ENCODE data around the gene PRRT1B.

Gene PRRT1B

DNA sequence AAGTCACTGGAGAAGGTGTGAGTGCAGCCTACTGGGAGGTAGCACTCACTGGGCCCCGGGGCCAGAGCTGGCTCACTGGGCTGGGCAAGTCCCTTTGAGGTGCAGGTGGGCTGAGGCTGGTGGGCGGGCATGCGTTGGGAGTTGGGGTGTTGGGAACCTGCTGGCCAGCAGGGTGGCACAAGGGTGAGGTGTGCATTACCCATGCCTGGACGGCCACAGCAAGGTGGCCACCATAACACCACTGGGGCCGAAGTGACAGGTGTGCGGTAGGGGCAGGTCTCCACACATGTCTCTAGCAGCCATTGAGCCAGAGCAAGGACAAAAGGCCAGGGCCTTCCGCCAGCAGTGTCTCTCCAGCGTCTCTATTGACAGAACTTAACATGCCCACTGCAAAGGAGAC, 22.6 kb downstream of the PRRT1B start:
- Histone ChIP-seq H4K20me1 (ENCODE audit: low read depth, low read length) (no peaks in the 10 kb centered on the region), H3K36me3 (ENCODE audit: low read length) (peaks cover 3% of the 10 kb centered on the region; the same call in 1 of the 2 replicates), H3K27me3 (ENCODE audit: low read length) (no peaks in the 10 kb centered on the region), H3K9me3 (ENCODE audit: insufficient read depth, low read length) (no peaks in the 10 kb centered on the region), H3K4me3 (ENCODE audit: insufficient read depth, low read length, poor library complexity, severe bottlenecking) (no peak overlapping the region), H3F3A (ENCODE audit: insufficient read depth) (no peaks in the 10 kb centered on the region), H3K4me2 (ENCODE audit: low read depth, low read length, poor library complexity, severe bottlenecking) (no peak overlapping the region), H3K79me2 (ENCODE audit: insufficient read depth, low read length) (no peaks in the 10 kb centered on the region), H3K9ac (ENCODE audit: low read length) (no peak overlapping the region), H3K9me2 (replicated peaks; ENCODE audit: insufficient read depth, low read length) (no peaks in the 10 kb centered on the region), H3K27ac (ENCODE audit: low read depth, low read length) (no peak overlapping the region), H2AFZ (ENCODE audit: low read depth, low read length, severe bottlenecking) (no peak overlapping the region)
- TF ChIP-seq, protein P1, sequence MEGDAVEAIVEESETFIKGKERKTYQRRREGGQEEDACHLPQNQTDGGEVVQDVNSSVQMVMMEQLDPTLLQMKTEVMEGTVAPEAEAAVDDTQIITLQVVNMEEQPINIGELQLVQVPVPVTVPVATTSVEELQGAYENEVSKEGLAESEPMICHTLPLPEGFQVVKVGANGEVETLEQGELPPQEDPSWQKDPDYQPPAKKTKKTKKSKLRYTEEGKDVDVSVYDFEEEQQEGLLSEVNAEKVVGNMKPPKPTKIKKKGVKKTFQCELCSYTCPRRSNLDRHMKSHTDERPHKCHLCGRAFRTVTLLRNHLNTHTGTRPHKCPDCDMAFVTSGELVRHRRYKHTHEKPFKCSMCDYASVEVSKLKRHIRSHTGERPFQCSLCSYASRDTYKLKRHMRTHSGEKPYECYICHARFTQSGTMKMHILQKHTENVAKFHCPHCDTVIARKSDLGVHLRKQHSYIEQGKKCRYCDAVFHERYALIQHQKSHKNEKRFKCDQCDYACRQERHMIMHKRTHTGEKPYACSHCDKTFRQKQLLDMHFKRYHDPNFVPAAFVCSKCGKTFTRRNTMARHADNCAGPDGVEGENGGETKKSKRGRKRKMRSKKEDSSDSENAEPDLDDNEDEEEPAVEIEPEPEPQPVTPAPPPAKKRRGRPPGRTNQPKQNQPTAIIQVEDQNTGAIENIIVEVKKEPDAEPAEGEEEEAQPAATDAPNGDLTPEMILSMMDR (IDR thresholded peaks at IDR 0.05; ENCODE audit: insufficient read depth, low read length, poor library complexity, severe bottlenecking): no peak
- TF ChIP-seq EZH2phosphoT487 (conservative IDR thresholded peaks at IDR 0.05; ENCODE audit: low read length): no peak

DNA sequence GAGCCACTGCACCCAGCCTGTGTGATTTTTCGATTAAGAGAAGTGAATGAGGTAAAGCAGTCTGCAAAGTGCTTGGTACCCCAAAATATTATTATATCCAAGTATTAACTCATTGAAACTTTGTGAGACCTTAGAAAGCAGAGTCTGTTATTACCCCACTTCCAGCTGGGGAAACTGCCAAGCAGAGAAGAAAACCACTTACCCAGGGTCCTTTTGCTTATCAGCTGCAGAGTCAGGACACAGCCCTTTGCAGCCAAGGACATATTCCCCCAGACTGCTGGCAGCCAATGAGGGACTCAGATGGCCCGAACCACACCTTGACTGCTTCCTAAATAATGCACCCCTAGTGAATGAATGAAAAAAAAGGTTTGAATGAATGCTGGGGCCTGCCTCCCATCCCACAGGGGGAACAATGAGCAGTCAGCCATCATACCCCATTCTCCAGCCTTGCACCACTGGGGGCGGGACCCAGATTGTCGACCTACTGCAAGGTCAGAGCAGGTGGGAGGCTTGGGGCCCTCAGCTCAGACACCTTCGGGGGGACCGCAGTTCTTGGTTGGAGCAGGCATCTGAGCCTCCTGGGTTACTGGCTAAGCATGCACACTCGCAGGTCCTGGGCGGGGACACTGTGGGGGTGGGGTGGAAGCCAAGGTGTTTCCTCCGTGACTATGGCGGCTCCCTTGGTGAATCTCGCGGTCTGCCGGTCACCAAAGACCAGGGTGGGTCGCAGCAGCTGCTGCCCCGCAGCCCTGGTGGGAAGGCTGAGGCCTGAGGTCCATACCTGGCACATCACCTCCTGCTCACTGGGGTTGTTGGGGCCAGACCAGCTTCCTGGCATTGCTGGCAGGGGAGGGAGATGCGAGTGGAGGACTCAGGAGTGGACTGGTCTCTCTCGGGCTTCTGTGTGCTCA, 29.7 kb downstream of the PRRT1B start:
- Histone ChIP-seq H3K4me2 (ENCODE audit: low read depth, low read length, poor library complexity, severe bottlenecking) (no peak overlapping the region), H3K79me2 (ENCODE audit: insufficient read depth, low read length) (no peaks in the 10 kb centered on the region), H4K20me1 (ENCODE audit: low read depth, low read length) (no peaks in the 10 kb centered on the region), H3K4me3 (ENCODE audit: insufficient read depth, low read length, poor library complexity, severe bottlenecking) (no peak overlapping the region), H3F3A (ENCODE audit: insufficient read depth) (no peaks in the 10 kb centered on the region), H3K27me3 (ENCODE audit: low read length) (no peaks in the 10 kb centered on the region), H3K36me3 (ENCODE audit: low read length) (peaks cover 3% of the 10 kb centered on the region; the same call in 1 of the 2 replicates), H2AFZ (ENCODE audit: low read depth, low read length, severe bottlenecking) (no peak overlapping the region), H3K27ac (ENCODE audit: low read depth, low read length) (no peak overlapping the region), H3K9ac (ENCODE audit: low read length) (no peak overlapping the region), H3K9me2 (replicated peaks; ENCODE audit: insufficient read depth, low read length) (no peaks in the 10 kb centered on the region), H3K9me3 (ENCODE audit: insufficient read depth, low read length) (no peaks in the 10 kb centered on the region)
- TF ChIP-seq, protein P1 (IDR thresholded peaks at IDR 0.05; ENCODE audit: insufficient read depth, low read length, poor library complexity, severe bottlenecking): no peak

DNA sequence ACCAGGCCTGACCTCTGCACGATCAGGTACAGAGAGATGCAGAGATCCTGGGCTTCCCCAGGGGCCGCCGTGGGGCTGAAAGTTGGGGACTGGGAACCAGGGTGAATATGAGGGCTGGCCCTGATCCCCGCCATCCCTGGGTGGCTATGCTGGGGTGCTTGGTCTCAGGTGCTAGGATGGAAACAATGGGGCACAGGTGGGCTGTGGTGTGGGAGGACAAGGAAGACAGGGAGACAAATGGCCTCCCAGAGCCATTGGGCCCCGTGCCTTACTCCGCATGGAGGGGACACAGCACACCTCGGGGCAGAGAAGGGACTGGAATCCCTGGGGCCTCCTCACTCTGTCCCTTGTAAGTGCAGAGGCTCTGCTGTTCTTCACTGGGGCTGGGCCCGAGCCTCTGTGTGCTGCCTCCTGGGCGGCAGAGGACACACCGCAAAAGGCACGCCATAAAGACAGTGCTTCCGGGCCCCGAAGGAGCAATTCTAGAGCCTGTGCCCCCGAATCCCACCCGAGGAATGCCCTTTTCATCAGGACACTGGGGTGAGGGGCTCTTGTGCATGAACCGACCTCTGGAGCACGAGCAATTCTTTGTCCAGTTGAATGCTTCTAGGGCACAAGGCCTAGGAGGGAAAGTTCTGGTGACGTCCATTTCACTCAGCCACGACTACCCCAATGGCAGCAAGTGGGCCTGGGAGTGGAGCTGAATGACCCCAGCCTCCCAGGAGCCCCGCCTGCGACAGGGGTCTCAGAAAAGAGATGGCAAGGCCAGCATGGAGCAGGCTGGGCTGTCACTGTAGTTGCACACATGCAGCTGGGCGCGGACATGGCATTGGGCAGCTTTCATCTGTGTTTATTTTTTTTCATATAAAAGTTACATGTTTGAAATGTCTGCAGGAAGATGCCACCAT, 30.9 kb downstream of the PRRT1B start:
- Histone ChIP-seq H3K36me3 (ENCODE audit: low read length) (peaks cover 3% of the 10 kb centered on the region; the same call in 1 of the 2 replicates), H3F3A (ENCODE audit: insufficient read depth) (no peaks in the 10 kb centered on the region), H3K27ac (ENCODE audit: low read depth, low read length) (no peak overlapping the region), H3K9me3 (ENCODE audit: insufficient read depth, low read length) (no peaks in the 10 kb centered on the region), H3K4me3 (ENCODE audit: insufficient read depth, low read length, poor library complexity, severe bottlenecking) (no peak overlapping the region), H3K4me2 (ENCODE audit: low read depth, low read length, poor library complexity, severe bottlenecking) (no peak overlapping the region), H3K79me2 (ENCODE audit: insufficient read depth, low read length) (no peaks in the 10 kb centered on the region), H3K9me2 (replicated peaks; ENCODE audit: insufficient read depth, low read length) (no peaks in the 10 kb centered on the region), H3K9ac (ENCODE audit: low read length) (no peak overlapping the region), H2AFZ (ENCODE audit: low read depth, low read length, severe bottlenecking) (no peak overlapping the region), H4K20me1 (ENCODE audit: low read depth, low read length) (no peaks in the 10 kb centered on the region), H3K27me3 (ENCODE audit: low read length) (no peaks in the 10 kb centered on the region)
- TF ChIP-seq, protein P1 (IDR thresholded peaks at IDR 0.05; ENCODE audit: insufficient read depth, low read length, poor library complexity, severe bottlenecking): no peak
- TF ChIP-seq EZH2phosphoT487 (conservative IDR thresholded peaks at IDR 0.05; ENCODE audit: low read length): no peak
